Heart right ventricle (tissue), 16 donors: ENCODE results near the gene POLE4. TPM values are rescaled to one million over a fixed set of nuclear protein-coding genes. Genes with fewer than 3 reads are reported as not detected.

Source experiments
- ATAC-seq, 8 donors: fragments of 200-7000 bp; cut with Tn5 transposase; one replicate each; pipeline ENCODE4 v1.9.1; 2020; ENCODE audit warnings: mild to moderate bottlenecking in 8 of 8, moderate library complexity in 8 of 8, moderate number of reproducible peaks in 1 of 8
- DNase-seq, 2 donors: peaks; one replicate each; pipeline ENCODE4 v3.0.0-alpha.2; 2020
- H3K27ac ChIP-seq, 10 donors: fragments of 200-600 bp; sonication (generic) in 2 of 10; one replicate each; pipeline versions ENCODE4 v1.5.0 to v1.8.0; 2020 to 2022; ENCODE audit warnings: mild to moderate bottlenecking in 3 of 10
- H3K27me3 ChIP-seq, 7 donors: fragments of 200-600 bp; one replicate each; pipeline ENCODE4 v1.8.0; 2021 to 2022; ENCODE audit warnings: mild to moderate bottlenecking in 2 of 7
- H3K36me3 ChIP-seq, 9 donors: fragments of 200-600 bp; sonication (generic) in 1 of 9; one replicate each; pipeline versions ENCODE4 v1.5.0 to v1.8.0; 2020 to 2022; ENCODE audit warnings: mild to moderate bottlenecking in 2 of 9
- H3K4me1 ChIP-seq, 9 donors: fragments of 200-600 bp; sonication (generic) in 1 of 9; one replicate each; pipeline versions ENCODE4 v1.5.0 to v1.8.0; 2020 to 2022; ENCODE audit warnings: mild to moderate bottlenecking in 4 of 9
- H3K4me3 ChIP-seq, 10 donors: fragments of 200-600 bp; sonication (generic) in 2 of 10; one replicate each; pipeline versions ENCODE4 v1.5.0 to v1.8.0; 2020 to 2022; ENCODE audit warnings: mild to moderate bottlenecking in 7 of 10, moderate library complexity in 2 of 10
- H3K9me3 ChIP-seq, 11 donors: fragments of 200-600 bp in 10 of 11; sonication (generic) in 2 of 11; one replicate each; pipeline versions ENCODE4 v1.5.0 to v1.8.0; 2013 to 2022; ENCODE audit warnings: mild to moderate bottlenecking in 2 of 11, control low read depth in 1 of 11, moderate library complexity in 1 of 11
- CTCF ChIP-seq, 9 donors: fragments of 200-600 bp; sonication (generic) in 2 of 9; IDR thresholded peaks; one replicate each; pipeline versions ENCODE4 v1.5.0 to v1.8.0; 2021 to 2022; ENCODE audit warnings: antibody characterized with exemption in 9 of 9, mild to moderate bottlenecking in 5 of 9, moderate library complexity in 1 of 9
- WGBS, 2 donors: extraction: QIAGEN DNeasy Blood & Tissue Kit; methylation state at CpG; one replicate each; pipeline ENCODE4 v1.1.7; 2013; ENCODE audit warnings: inconsistent platforms in 1 of 2; 5-methylcytosine and 5-hydroxymethylcytosine counted together
- intact Hi-C, 10 donors: fragments of 100-400 bp; cut with DNase I; formaldehyde crosslinking; loops; one replicate each; pipeline versions ENCODE4 v1.11.1 to v1.14.2; 2022
- polyA plus RNA-seq, 2 donors: library from polyadenylated mRNA; stranded (reverse); fragments of 200-250 nt; gene quantifications; one replicate each; pipeline ENCODE4 v1.2.3, GENCODE V29; 2013
- total RNA-seq, 10 donors: library from RNA; stranded (reverse); fragmentation: NEBNext Ultra II Directional in 3 of 10; extraction: Animal tissue kit (Norgen Biotek cat#: 25700) in 3 of 10; gene quantifications; one replicate each; pipeline versions ENCODE4 v1.2.1 to v1.2.4, GENCODE V29; 2021 to 2023
- donor health status: Arrhythmogenic right ventricular cardiomyopathy.
- donor health status: ischemic (EF 13 %, LVEDD 7.1; RV severe dilation, severe dysfunction).
- donor health status: healthy with polysubstance abuse.
- donor health status: DM: no; HTN: yes; CAD: no.
- donor health status: DM: no; HTN: no; CAD: no.
- donor health status: ischemic (EF 25% LVEDD 6.9; RV normal size, moderate dysfunction).
- donor health status: ischemic (EF 25% LVEDD 5.7; RV mildly dilated, moderate dysfunction).
- donor health status: healthy.
- donor health status: DM: yes; HTN: yes; CAD: no.
- donor health status: Ischemic cardiomyopathy.
- donor health status: ischemic (EF 35%, LVEDD 5.7; RV mildly dilated, moderate dysfunction).
- donor health status: nonischemic (EF 11% LVEDD 7.7; RV severe dilation, severe dysfunction).
- donor health status: DM: yes; HTN: yes; CAD: no.
- donor health status: PGD.
- donor health status: ischemic (EF 29% LVEDD 5.4; RV normal size, mild dysfunction).
- donor health status: nonischemic (EF 23%, LVEDD 6.1; RV moderate dilation, normal function).

The POLE4 gene
- total and polyA plus RNA-seq, 12 donors = 24.8 to 83.5 (median 39.8) TPM

- ATAC-seq (no peak), DNase-seq (no peak)
- WGBS, 2 donors = 92 to 100% methylated on average over 1 of the region's 1 CpG
- Histone ChIP-seq H3K36me3 (no peaks in the 10 kb centered on the region), H3K27me3 (no peaks in the 10 kb centered on the region), H3K27ac (no peak overlapping the region), H3K4me3 (no peak overlapping the region), H3K4me1 (no peaks in the 10 kb centered on the region), H3K9me3 (peaks cover 0 to 16% (median 5%) of the 10 kb centered on the region in 11 donors)
- intact Hi-C loops = no loop called here
- TF ChIP-seq CTCF (IDR thresholded peaks at IDR 0.05) = no peak
These were observed 52.1 kb downstream of the POLE4 start for GRCh38 chr2:75010571-75010970.

- H3K36me3 ChIP-seq = no peaks in the 10 kb centered on the region
These were observed 53.6 kb downstream of the POLE4 start for GRCh38 chr2:75012080-75012479.

GRCh38 chr2:75018162-75018561, 59.7 kb downstream of the POLE4 start:
- H3K27ac ChIP-seq = no peak overlapping the region
- H3K27me3 ChIP-seq = no peaks in the 10 kb centered on the region
- no peaks in the 10 kb centered on the region for H3K36me3 ChIP-seq
- no peak overlapping the region for H3K4me3 ChIP-seq
- peak in 3 of 8 donors; percentile 42 to 61 (median 56) for ATAC-seq
- 74 to 79% methylated on average over 2 of the region's 2 CpGs for WGBS, 2 donors
- intact Hi-C loops = no loop called here
- no peak for TF ChIP-seq CTCF (IDR thresholded peaks at IDR 0.05)
- DNase-seq = no peak
- H3K4me1 ChIP-seq = peaks cover 0 to 10% (median 0%) of the 10 kb centered on the region in 9 donors
- H3K9me3 ChIP-seq = peaks cover 0 to 12% (median 5%) of the 10 kb centered on the region in 11 donors

More at GRCh38 chr2:75012080-75012479, 53.6 kb downstream of the POLE4 start:
- 93 to 95% methylated on average over 8 of the region's 8 CpGs for WGBS, 2 donors
- intact Hi-C loops = no loop called here
- DNase-seq (no peak), ATAC-seq (no peak)
- H3K27ac ChIP-seq = no peak overlapping the region
- H3K4me3 ChIP-seq = no peak overlapping the region
- H3K27me3 ChIP-seq = no peaks in the 10 kb centered on the region
- no peak for TF ChIP-seq CTCF (IDR thresholded peaks at IDR 0.05)
- H3K9me3 ChIP-seq = peaks cover 0 to 12% (median 5%) of the 10 kb centered on the region in 11 donors
- no peaks in the 10 kb centered on the region for H3K4me1 ChIP-seq

Other genes with a start within 250 kb of the POLE4 start
- 10 to 100 TPM in 7 of 10 donors, 1 to 10 TPM in 3; 3.4 to 43.4 (median 13.1) TPM for gene HK2, start 124.5 kb upstream of the POLE4 start, total RNA-seq
- gene HK2, start 124.5 kb upstream of the POLE4 start, polyA plus RNA-seq = 10 to 100 TPM in 1 of 2 donors, 1 to 10 TPM in 1; 4.0 to 16.6 TPM
- gene TACR1, start 240.9 kb downstream of the POLE4 start, total RNA-seq = under 1 TPM in 7 of 10 donors, not detected in 3; 0.07 to 0.38 (median 0.21) TPM
- gene TACR1, start 240.9 kb downstream of the POLE4 start, polyA plus RNA-seq = under 1 TPM; 0.06 to 0.15 TPM